ENCODE results near the gene SDF4. TPM values are rescaled to one million over a fixed set of nuclear protein-coding genes. Genes with fewer than 3 reads are reported as not detected.

Gene SDF4
- total and polyA plus RNA-seq, 2 of the 8 experiments (the other 6 are each of a cell fraction or from before 2014, with no cell fraction given) = 45.5 to 75.6 TPM

DNA sequence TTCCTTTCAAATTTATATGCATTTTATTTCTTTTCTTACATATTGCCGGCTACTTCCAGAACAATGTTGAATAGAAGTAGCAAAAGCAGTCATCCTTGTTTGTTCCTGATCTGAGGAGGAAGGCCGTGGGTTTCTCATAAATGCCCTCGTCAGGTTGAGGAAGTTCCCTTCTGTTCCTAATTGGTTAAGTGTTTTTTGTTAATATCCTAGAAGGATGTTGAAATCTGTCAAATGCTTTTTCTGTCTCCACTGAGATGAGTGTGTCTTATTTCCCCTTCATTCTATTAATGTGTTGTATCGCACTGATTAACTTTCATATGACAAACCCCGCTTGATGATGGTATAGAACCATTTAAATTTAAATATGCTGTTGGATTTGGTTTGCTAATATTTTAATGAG lies 42.7 kb downstream of the SDF4 start (continued):
- TF ChIP-seq USF2 (IDR thresholded peaks at IDR 0.05; ENCODE audit: low read length) (no peak), JUND (IDR thresholded peaks at IDR 0.05; ENCODE audit: low read length) (no peak), E2F6 (IDR thresholded peaks at IDR 0.05) (no peak), MAFK (IDR thresholded peaks at IDR 0.05; ENCODE audit: low read depth, low read length) (no peak), TAF7 (optimal IDR thresholded peaks at IDR 0.05; ENCODE audit: borderline replicate concordance, low read depth, low read length) (no peak), CHD2 (IDR thresholded peaks at IDR 0.05; ENCODE audit: low read length) (no peak), POLR2AphosphoS5 (IDR thresholded peaks at IDR 0.05; ENCODE audit: low read depth, low read length) (no peak), KDM4A (IDR thresholded peaks at IDR 0.05; ENCODE audit: low read depth, low read length, severe bottlenecking) (no peak), GTF2F1 (IDR thresholded peaks at IDR 0.05; ENCODE audit: borderline replicate concordance, low read depth, low read length) (no peak), BACH1 (IDR thresholded peaks at IDR 0.05; ENCODE audit: low read length) (no peak)

All from H1 (cell line).